GM21515 (cell line): ENCODE results near the gene SEPTIN12.
"Not testable (repeated sequence)": the region's sequence is repeated elsewhere in the genome, so short reads cannot be mapped to it uniquely, and the experiment has no call there.

Experiments
- ATAC-seq: cut with Tn5 transposase; IDR thresholded peaks from one replicate; pipeline ENCODE4 v1.9.1; 2021; ENCODE audit not compliant: unreplicated experiment

SEPTIN12 gene

GRCh38 chr16:4785758-4786433, 2.2 kb downstream of the SEPTIN12 start:
- no peak for ATAC-seq

DNA sequence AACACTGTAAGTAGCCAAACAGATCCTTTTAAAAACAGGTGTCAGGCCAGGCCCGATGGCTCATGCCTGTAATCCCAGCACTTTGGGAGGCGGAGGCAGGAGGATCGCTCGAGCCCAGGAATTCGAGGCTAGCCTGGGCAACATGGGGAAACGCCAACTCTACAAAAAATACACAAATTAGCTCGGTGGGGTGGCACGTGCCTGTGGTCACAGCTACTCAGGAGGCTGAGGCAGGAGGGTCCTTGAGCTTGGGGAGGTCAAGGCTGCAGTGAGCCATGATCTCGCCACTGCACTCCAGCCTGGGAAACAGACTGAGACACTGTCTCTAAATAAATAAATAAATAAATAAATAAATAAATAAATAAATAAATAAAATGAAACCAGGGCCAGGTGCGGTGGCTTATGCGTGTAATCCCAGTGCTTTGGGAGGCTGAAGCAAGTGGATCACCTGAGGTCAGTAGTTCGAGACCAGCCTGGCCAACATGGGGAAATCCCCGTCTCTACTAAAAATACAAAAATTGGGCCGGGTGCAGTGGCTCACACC, 3.6 kb downstream of the SEPTIN12 start:
- ATAC-seq, result not testable (repeated sequence)

GRCh38 chr16:4783951-4784336, 4.2 kb downstream of the SEPTIN12 start:
- no peak for ATAC-seq

- no peak for ATAC-seq
These were observed 4.7 kb downstream of the SEPTIN12 start for GRCh38 chr16:4783251-4783950.

DNA sequence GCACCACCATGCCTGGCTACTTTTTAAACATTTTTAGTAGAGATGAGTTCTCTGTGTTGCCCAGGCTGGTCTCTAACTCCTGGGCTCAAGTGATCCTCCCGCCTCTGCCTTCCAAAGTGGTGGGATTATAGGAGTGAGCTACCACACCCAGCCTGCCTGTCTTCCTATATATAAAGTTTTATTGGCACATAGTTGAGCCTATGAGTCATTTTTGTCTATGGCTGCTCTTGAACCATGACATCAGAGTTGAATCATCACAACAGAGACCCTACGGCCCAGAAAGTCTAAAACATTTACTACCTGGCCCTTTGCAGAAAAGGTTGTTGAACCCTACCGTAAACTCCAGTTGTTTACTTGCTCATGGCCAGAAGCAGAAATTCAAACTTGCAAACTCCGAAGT, 7.9 kb downstream of the SEPTIN12 start:
- no peak for ATAC-seq

GRCh38 chr16:4778050-4778392, 10.1 kb downstream of the SEPTIN12 start:
- ATAC-seq, result no peak

GRCh38 chr16:4777339-4778049, 10.7 kb downstream of the SEPTIN12 start:
- no peak for ATAC-seq

- no peak for ATAC-seq
These were observed 11.9 kb downstream of the SEPTIN12 start for GRCh38 chr16:4776141-4776705.

DNA sequence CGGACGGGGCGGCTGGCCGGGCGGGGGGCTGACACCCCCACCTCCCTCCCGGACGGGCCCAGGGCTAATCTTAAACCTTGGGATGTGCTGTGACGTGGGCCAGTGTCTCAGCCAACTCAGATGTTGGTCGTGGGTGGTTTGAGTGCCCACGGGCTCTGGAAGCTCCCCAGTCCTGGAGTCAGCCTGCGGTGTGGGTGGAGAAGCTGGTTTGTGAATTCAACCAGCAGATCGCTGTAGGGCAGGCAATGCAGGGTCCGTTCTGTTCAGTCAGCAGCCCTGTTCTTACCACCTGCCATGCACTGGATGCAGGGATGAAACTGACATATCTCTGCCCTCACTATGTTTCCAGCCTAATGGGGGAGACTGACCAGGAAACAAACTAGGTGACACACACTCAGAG, 13.1 kb downstream of the SEPTIN12 start:
- ATAC-seq, result no peak

GRCh38 chr16:4772351-4772750, 15.8 kb downstream of the SEPTIN12 start:
- ATAC-seq, result no peak

GRCh38 chr16:4771646-4772045, 16.5 kb downstream of the SEPTIN12 start:
- ATAC-seq, result no peak

DNA sequence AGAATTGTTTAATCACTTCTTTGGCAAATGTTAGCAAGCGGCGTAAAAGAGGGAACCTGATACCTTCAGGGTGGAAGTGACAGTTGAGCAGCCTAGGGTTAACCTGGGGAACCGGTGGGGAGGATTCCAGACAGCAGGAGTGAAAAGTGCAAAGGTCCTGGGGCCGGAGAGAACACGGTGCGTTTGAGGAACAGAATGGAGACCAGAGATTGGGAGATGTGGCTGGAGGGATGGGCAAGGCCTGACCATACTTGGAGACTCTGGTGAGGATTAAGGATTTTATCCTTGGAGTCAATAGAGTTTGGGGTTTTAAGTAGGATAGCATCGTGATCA, 18.9 kb downstream of the SEPTIN12 start:
- ATAC-seq, result no peak

DNA sequence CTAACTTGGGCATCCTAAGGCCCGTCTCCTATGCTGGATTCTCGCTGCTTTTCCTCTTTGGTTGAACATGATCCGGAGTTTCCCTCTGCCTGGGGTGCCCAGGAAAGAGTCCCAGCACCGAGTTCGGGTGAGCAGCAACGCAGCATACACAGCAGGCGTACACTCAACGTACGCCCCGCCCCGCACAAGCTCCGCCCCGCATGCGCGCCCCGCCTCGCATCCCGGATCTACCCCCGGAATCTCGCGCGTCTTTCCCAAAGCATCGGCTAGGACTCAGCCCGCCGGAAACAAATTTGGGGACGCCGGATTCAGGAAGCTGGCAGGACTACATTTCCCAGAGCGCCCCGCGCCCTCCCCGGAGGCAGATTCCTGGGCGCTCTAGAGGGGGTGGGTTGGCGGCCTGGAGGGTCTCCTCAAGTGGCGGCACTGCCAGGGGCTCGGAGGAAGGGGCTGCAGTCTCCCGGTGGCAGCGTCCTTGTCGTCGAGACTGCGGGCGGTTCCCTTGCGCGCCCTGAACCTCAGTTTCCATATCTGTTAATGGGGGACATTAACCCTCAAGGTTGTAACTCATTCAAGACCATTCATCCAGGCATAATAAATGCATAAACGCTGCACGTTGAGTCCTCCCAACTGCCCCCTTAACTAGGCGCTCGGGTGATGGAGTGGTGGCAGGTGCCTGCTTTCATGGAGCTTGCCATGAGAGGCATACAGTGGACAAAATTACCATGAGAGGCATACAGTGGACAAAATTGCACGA, 19.4 kb downstream of the SEPTIN12 start:
- peak; percentile 65 for ATAC-seq

DNA sequence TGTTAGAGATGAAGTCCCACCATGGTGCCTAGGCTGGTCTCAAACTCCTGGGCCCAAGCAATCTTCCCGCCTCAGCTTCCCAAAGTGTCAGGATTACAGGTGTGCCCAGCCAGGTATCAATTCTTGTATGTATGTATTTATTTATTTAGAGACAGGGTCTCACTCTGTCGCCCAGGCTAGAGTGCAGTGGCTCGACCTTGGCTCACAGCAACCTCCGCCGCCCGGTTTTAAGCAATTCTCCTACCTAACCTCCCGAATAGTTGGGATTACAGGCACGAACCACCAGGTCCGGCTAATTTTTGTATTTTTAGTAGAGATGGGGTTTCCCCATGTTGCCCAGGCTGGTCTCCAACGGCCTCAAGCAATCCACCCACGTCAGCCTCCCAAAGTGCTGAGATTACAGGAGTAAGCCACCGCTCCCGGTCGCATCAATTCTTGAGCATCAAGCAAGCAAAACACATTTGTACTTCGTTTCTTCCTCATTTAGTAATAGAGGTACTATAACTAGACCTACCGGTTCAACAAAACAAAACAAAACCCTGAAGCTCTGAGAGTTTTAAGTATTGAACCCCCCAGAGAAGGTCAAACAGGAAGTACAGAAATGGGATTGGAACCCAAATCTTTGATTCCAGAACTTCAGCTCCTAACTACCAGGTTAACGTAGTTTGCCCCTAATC, 20.1 kb downstream of the SEPTIN12 start:
- peak; percentile 15 for ATAC-seq

DNA sequence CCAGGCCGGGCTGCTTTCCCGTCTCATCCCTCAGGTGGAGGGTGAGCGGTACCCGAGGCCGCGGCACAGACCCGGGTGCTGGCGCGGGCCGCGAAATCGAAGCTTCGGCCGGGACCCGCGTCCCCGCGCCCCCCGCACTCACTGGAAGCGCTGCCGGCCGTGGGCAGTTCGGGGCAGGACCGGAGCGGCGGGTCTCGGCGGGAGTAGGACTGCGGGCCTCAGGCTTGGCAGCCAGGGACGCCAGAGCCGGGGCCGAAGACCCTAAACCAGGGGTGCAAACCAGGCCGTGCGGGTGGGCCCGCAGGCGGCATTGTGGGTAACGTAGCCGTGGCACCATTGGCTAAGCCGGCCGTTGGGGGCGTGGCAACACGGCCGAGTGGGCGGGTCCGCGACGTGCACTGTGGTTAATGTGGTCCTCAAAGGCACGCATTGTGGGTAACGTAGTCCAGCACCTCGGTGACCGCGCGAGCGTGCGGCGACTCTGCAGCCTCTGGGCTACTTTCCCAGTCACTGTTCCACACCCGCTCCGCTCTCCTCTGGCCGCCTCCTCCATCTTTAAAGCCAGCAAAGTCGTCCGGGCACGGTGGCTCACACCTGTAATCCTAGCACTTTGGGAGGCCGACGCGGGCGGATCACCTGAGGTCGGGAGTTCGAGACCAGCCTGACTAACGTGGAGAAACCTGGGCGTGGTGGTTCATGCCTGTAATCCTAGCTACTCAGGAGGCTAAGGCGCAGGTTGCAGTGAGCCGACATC, 21.1 kb downstream of the SEPTIN12 start, which contains the start of gene ZNF500:
Gene ZNF500 (minus strand): TSS at position 288 of the 754 bp plus-strand sequence. CDS start 1,184 bp downstream, outside the sequence.
- ATAC-seq, result peak; percentile 71

GRCh38 chr16:4765511-4766474, 22.4 kb downstream of the SEPTIN12 start:
- ATAC-seq, result no peak

DNA sequence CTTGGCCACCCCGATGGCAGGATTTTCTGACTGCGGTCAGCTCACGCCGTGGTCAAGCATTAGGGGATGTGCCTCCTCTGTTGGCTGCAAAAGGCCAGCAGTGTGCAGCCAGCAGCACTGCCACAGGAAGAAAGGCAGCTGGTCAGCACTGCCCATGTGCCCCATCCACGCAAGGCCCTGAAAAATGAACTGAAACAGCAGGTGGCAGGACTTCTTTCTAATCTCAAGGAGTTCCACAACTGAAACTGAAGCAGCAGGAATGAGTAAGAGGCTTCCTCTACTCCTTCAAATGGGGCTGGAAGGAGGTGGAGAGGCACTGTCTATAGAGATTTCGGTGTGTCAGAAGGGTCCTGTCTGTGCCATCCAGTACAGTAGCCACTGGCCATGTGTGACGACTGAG, 24.4 kb downstream of the SEPTIN12 start:
- ATAC-seq, result no peak

DNA sequence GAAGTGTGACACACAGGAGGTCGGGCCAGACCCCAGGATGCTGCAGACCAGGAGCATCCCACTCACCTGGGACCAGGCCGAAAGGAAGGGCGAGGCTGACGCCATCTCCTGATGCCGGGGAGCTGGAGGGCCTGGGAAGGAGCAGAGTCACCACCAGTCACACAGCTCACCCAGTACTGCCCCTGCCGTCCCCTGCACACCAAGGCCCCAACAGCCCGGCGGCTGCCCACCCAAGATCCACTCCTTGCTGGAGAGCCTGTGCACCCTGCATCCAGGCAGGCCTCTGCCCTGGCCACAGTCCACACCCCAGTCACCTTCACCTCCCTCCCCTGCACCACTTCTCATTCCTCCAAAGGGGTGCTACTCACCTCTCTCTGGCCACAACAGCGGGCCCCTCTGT, 25.9 kb downstream of the SEPTIN12 start:
- ATAC-seq, result no peak
